ENCODE results near the gene PELI2.

DNA sequence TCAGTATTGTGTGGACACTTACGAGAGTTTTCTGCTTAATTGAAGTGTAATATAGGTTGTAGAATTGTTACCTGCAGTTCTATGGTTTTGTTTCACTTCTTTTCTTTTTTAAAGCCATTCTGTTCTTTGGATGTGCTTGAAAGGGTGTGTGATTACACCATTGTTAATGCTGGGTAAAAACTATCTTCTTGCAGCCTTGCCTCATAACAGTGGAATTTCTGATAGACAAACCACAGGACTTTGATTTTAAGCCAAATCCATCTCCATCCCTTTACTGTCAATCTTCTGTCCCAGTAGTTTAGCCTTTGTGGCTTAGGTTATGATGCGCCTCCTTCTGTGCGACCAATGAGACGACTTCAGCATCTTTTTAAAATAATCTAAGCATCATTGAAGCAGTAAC, 182.3 kb downstream of the PELI2 start:
- TF ChIP-seq EZH2 (IDR thresholded peaks at IDR 0.05; ENCODE audit: borderline replicate concordance, low read length): no peak
- TF ChIP-seq, protein P1, sequence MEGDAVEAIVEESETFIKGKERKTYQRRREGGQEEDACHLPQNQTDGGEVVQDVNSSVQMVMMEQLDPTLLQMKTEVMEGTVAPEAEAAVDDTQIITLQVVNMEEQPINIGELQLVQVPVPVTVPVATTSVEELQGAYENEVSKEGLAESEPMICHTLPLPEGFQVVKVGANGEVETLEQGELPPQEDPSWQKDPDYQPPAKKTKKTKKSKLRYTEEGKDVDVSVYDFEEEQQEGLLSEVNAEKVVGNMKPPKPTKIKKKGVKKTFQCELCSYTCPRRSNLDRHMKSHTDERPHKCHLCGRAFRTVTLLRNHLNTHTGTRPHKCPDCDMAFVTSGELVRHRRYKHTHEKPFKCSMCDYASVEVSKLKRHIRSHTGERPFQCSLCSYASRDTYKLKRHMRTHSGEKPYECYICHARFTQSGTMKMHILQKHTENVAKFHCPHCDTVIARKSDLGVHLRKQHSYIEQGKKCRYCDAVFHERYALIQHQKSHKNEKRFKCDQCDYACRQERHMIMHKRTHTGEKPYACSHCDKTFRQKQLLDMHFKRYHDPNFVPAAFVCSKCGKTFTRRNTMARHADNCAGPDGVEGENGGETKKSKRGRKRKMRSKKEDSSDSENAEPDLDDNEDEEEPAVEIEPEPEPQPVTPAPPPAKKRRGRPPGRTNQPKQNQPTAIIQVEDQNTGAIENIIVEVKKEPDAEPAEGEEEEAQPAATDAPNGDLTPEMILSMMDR (IDR thresholded peaks at IDR 0.05; ENCODE audit: low read length): no peak

All from OCI-LY1 (cell line).